ENCODE data around the gene TSPAN32. TPM values are rescaled to one million over a fixed set of nuclear protein-coding genes. Genes with fewer than 3 reads are reported as not detected.

TSPAN32 gene
- total RNA-seq, 1 donor from 2014 or later = 4.5 TPM

- H3K4me1 Mint-ChIP-seq (ENCODE audit: low read depth) = peaks cover 5% of the 10 kb centered on the region
- peaks cover 66% of the 10 kb centered on the region for H3K27me3 Mint-ChIP-seq
- no peak overlapping the region for H3K4me3 Mint-ChIP-seq (ENCODE audit: low read depth)
- H3K9me3 Mint-ChIP-seq (ENCODE audit: low read depth) = no peaks in the 10 kb centered on the region
- H3K36me3 Mint-ChIP-seq (ENCODE audit: insufficient read depth) = no peaks in the 10 kb centered on the region
- H3K27ac Mint-ChIP-seq = no peak overlapping the region
- no peak for DNase-seq (ENCODE audit: low spot score, unreplicated experiment)
- TF ChIP-seq, protein P1, sequence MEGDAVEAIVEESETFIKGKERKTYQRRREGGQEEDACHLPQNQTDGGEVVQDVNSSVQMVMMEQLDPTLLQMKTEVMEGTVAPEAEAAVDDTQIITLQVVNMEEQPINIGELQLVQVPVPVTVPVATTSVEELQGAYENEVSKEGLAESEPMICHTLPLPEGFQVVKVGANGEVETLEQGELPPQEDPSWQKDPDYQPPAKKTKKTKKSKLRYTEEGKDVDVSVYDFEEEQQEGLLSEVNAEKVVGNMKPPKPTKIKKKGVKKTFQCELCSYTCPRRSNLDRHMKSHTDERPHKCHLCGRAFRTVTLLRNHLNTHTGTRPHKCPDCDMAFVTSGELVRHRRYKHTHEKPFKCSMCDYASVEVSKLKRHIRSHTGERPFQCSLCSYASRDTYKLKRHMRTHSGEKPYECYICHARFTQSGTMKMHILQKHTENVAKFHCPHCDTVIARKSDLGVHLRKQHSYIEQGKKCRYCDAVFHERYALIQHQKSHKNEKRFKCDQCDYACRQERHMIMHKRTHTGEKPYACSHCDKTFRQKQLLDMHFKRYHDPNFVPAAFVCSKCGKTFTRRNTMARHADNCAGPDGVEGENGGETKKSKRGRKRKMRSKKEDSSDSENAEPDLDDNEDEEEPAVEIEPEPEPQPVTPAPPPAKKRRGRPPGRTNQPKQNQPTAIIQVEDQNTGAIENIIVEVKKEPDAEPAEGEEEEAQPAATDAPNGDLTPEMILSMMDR (IDR thresholded peaks at IDR 0.05; ENCODE audit: unreplicated experiment) = no peak
These were observed 30.8 kb upstream of the TSPAN32 start for GRCh38 chr11:2271077-2271326.

DNA sequence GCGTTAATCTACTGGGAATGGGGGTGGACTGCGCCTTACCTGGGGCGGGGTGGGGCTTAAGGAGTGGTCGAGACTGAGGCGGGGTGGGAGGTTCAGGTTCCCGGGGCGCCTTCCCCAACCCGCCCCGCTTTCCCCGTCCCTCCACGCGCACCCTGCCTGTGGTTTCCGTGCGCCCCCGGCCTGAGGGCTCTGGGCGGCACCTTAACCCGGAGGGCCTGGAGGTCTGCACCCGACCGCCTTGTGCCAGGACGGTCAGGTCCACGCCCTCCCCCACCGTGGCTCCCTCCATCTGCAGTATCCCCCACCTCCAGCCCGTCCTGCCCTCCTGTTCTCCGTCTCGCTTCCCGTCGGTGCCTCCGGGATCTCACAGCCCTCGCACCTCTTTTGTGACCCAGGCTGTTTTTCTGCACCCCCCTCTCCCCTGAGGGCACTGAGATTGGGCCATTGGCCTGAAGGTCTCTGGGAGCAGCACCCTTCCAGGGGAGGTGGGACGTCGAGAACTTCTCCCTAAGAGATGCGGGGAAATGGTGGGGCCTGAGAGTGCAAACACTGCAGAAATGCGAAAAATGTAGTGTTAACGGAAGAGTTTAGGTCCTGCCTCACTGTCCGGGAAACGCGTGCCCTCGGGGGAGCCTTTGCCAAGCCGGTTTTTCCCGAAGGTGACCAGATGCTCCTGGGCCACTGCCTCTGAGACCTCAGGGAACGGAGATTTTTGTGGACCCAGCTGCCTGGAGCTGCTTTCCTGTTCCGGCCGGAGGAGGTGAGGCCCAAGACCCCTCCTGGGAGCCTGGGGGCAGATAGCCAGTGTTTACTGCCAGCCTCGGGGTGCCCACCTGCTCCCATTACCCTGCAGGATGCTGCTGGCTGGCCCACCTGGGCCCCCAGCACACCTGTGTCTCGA is 30.2 kb upstream of the TSPAN32 start:
- no peaks in the 10 kb centered on the region for H3K9me3 Mint-ChIP-seq (ENCODE audit: low read depth)
- TF ChIP-seq, protein P1 (IDR thresholded peaks at IDR 0.05; ENCODE audit: unreplicated experiment) = no peak
- peaks cover 66% of the 10 kb centered on the region for H3K27me3 Mint-ChIP-seq
- H3K4me1 Mint-ChIP-seq (ENCODE audit: low read depth) = peaks cover 5% of the 10 kb centered on the region
- DNase-seq (ENCODE audit: low spot score, unreplicated experiment) = no peak
- no peaks in the 10 kb centered on the region for H3K36me3 Mint-ChIP-seq (ENCODE audit: insufficient read depth)
- H3K4me3 Mint-ChIP-seq (ENCODE audit: low read depth) = no peak overlapping the region
- H3K27ac Mint-ChIP-seq = no peak overlapping the region

DNA sequence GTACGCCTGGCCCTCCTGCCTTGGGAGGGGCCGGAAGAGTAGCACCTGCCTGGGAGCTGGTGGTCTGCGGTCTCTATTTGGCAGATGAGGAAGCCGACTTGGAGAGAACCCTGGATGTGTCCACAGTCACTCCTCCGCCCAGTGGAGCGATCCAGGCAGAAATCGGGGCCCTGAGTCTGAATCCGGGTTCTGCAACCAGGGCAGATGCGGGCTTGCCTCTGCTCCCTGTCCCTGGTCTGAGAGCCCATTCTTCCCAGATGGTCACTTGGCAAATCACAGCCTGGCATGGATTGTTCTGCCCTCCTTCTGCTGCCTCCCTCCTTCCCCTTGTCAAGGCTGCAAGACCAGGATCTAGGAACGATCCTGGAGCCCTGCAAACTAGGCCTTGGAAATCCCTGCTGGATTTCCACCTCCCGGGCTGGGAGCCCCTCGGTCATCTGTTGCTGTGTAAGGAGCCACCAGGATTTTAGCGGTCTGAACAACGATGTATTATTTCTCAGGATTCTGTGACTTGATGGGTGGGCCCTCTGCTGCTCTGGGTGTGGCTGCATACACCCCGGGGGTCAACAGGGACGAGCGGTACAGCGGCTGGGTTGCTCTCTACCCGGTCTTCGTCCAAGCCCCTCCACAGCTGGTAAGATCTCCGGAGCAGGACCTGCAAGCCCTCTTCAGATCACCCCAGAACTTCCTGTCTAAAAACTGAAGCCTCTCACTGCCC is 29.4 kb upstream of the TSPAN32 start:
- Mint-ChIP-seq H3K27me3 (peaks cover 72% of the 10 kb centered on the region), H3K36me3 (ENCODE audit: insufficient read depth) (no peaks in the 10 kb centered on the region), H3K4me3 (ENCODE audit: low read depth) (no peak overlapping the region), H3K27ac (no peak overlapping the region), H3K4me1 (ENCODE audit: low read depth) (peaks cover 5% of the 10 kb centered on the region), H3K9me3 (ENCODE audit: low read depth) (no peaks in the 10 kb centered on the region)
- TF ChIP-seq, protein P1 (IDR thresholded peaks at IDR 0.05; ENCODE audit: unreplicated experiment) = no peak
- no peak for DNase-seq (ENCODE audit: low spot score, unreplicated experiment)

DNA sequence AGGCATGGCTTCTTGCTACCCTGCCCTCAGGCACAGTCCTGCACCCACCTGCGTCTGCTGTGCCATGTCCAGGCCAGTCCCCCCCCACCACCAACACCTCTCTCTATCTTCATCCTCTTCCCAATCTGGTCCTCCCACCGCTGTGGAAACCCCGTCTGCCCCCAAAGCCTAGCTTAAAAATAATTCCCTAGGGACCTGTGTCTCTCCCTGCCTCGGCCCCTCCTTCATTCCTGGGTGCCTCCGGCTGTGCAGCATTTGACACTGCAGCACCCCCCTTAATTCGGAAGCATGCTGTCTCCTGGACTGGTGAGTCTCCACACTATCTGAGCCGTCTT is 28.9 kb upstream of the TSPAN32 start:
- peaks cover 5% of the 10 kb centered on the region for H3K4me1 Mint-ChIP-seq (ENCODE audit: low read depth)
- H3K27ac Mint-ChIP-seq = no peak overlapping the region
- no peak overlapping the region for H3K4me3 Mint-ChIP-seq (ENCODE audit: low read depth)

DNA sequence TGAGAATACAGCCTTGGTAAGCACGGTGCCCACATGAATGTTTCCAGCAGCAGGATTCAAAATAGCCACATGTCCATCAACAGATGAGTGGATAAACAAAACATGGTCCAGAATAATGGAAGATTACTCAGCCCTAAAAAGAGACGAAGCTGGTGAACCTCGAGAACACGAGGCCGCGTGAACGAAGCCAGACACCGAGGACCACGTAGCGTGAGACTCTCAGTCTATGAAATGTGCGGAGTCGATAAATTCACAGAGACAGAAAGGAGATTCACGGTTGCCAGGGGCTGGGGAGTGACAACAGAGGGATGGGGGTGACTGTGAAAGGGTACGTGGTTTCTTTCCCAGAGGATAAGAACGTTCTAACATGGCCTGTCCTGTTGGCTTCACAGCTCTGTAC is 28.5 kb upstream of the TSPAN32 start:
- no peaks in the 10 kb centered on the region for H3K9me3 Mint-ChIP-seq (ENCODE audit: low read depth)
- no peaks in the 10 kb centered on the region for H3K36me3 Mint-ChIP-seq (ENCODE audit: insufficient read depth)
- TF ChIP-seq, protein P1 (IDR thresholded peaks at IDR 0.05; ENCODE audit: unreplicated experiment) = no peak
- H3K4me1 Mint-ChIP-seq (ENCODE audit: low read depth) = peaks cover 3% of the 10 kb centered on the region
- no peak overlapping the region for H3K27ac Mint-ChIP-seq
- H3K27me3 Mint-ChIP-seq = peaks cover 75% of the 10 kb centered on the region
- DNase-seq (ENCODE audit: low spot score, unreplicated experiment) = no peak
- H3K4me3 Mint-ChIP-seq (ENCODE audit: low read depth) = no peak overlapping the region

More for the DNA sequence above, 28.9 kb upstream of the TSPAN32 start:
- TF ChIP-seq, protein P1 (IDR thresholded peaks at IDR 0.05; ENCODE audit: unreplicated experiment) = no peak
- Mint-ChIP-seq H3K27me3 (peaks cover 75% of the 10 kb centered on the region), H3K36me3 (ENCODE audit: insufficient read depth) (no peaks in the 10 kb centered on the region), H3K9me3 (ENCODE audit: low read depth) (no peaks in the 10 kb centered on the region)
- DNase-seq (ENCODE audit: low spot score, unreplicated experiment) = no peak

Data from progenitor cell of endocrine pancreas (in vitro differentiated cells).